T47D (cell line): ENCODE measurements around the gene CENPU.

Experiments used
- DNase-seq, 2 experiments: peaks; one replicate each; pipeline versions ENCODE4 v3.0.0 to v3.0.0-alpha.2; 2011 to 2012; ENCODE audit warnings: low read depth in 1 of 2, low spot score in 1 of 2
- JUND ChIP-seq: IDR thresholded peaks from 2 replicates; pipeline ENCODE4 v1.6.1; 2012; ENCODE audit warnings: low read depth
- in situ Hi-C: cut with HindIII; loops from 2 replicates; pipeline ENCODE4 v1.10.0; 2016; ENCODE audit warnings: low sequenced_read_pairs, low pct_unique_long_range_greater_than_20kb

The CENPU gene

DNA sequence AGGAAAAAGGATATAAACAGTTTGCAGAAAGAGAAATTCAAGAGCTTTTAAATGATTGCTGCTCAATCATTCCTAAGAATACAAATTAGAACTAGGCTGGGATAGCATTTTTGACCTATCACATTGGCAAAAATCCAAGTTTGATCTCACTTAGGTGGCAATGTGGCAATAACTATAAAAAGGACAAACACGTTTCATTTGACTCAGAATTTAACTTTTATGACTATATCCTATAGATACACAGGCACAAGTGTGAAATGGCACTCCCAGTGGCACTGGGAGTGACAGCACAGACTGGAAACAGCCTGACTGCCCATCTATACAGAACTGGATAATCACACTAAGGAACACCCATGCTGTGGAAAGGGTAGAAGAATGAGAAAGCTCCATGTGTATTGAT lies 11.1 kb downstream of the CENPU start:
- TF ChIP-seq JUND: no peak
- peak in 1 of 2 experiments; percentile 44 for DNase-seq
- in situ Hi-C loops: no loop called here

DNA sequence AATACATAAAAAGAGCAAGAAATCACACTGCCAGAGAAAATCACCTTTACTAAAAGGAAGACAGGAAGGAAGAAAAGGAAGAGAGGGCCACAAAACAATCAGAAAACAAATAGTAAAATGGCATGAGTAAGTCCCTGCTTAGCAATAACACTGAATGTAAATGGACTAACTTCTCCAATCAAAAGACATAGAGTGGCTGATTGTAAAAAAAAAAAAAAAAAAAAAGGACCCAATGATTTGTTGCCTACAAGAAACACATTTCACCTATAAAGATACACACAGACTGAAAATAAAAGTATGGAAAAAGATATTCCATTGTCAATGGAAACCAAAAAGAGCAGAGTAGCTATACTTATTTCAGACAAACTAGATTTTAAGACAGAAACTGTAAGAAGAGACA lies 12.6 kb downstream of the CENPU start:
- in situ Hi-C loops: no loop called here
- no peak for TF ChIP-seq JUND
- DNase-seq: no peak

DNA sequence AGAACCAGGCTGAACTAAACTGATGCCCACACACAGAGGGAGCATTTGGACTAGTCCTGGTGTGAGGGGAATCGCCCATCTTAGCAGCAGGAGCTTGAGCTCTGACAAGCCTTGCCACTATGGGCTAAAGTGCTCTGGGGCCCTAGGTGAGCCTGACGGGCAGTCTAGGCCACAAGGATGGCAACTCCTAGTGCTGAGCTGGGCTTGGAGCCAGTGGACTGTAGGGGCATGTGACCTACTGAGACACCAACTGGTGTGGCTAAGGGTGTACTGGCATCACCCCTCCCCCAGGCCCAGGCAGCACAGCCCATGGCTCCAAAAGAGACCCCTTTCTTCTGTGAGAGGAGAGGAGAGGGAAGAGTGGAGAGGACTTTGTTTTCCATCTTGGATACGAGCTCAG lies 14.5 kb downstream of the CENPU start:
- DNase-seq: no peak
- no peak for TF ChIP-seq JUND
- in situ Hi-C loops: no loop called here

DNA sequence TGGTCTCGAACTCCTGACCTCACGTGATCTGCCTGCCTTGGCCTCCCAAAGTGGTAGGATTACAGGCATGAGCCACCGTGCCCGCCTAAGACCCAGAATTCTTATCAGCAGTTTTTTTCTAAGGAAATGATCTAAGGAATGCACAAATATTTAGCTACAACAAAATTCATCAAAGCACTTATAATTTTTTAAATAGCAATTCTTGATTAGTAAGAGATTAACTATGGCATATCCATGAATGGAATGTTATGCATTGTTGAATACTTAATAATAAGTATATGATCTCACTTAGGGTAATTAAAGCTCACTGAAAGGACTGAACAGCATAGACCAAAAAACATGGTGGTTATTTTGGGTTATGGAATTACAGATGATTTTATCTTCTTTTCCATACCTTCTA lies 18.4 kb downstream of the CENPU start:
- no peak for DNase-seq
- in situ Hi-C loops: no loop called here
- no peak for TF ChIP-seq JUND

DNA sequence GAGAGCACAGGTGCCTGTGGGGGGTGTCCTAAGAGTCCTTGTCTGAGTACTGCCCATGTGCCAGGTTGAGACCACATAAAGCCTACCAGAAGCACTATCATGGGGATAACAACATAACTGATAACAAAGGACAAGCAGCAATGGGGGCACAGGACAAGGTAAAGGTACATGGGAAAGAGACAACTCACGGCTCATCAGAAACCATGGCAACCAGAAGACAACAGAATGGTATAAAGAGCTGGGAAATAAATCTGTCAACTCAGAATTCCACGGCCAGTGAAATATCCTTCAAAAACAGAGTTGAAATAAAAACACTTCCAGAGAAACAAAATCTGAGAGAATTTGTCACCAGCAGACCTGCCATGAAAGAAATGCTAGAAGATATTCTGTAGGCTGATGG lies 20.0 kb downstream of the CENPU start:
- in situ Hi-C loops: no loop called here
- TF ChIP-seq JUND: no peak
- DNase-seq: no peak

DNA sequence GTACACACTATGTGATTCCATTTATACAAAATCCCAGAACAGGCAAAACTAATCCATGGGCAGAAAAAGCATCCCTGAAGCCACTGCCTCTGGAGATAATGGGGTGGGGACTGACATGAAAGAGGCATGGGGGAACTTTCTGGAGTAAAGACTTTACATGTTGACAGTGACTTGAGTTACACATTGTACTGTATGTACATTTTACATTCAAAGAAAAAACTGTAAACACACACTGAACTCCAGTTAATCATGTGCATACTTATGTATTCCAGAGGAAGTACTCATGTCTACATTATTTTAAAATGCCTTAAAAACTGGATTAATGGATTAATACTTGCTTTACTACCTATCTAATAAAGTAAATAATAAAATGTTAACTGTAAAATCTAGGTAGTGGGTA lies 21.6 kb downstream of the CENPU start:
- no peak for TF ChIP-seq JUND
- in situ Hi-C loops: no loop called here
- no peak for DNase-seq

DNA sequence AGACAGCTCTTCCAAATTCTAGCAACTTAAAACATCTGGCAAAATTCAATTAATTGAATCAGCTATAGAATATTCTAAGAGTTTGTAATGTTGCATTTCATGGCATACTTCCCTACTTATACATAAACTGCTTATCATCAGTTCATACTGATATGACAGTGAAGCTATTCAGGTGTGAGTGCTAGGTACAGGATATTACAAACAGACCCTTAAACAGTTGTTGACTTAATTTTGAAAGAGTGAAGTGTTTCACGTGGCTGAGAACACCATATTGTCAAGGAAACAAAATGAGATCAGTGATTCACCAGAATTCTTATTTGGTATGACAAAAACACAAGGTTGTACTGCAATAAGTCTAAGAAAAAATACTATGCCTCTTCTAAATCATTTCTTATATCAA lies 27.4 kb downstream of the CENPU start:
- no peak for DNase-seq
- no peak for TF ChIP-seq JUND
- in situ Hi-C loops: no loop called here

DNA sequence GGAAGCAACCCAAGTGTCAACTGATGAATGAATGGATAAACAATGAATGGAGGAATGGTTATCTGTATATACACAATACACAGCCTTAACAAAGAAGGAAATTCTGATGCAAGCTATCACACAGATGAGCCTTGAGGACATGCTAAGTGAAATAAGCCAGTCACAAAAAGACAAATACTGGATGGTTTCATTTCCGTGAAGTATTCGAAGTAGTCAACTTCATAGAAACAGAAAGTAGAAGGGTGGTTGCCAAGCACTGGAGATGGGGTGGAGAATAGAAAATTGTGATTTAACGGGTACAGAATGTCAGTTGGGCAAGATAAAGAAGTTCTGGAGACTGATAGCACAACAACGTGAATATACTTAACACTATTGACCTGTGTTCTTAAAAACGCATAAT lies 28.2 kb downstream of the CENPU start:
- no peak for DNase-seq
- TF ChIP-seq JUND: no peak
- in situ Hi-C loops: no loop called here

DNA sequence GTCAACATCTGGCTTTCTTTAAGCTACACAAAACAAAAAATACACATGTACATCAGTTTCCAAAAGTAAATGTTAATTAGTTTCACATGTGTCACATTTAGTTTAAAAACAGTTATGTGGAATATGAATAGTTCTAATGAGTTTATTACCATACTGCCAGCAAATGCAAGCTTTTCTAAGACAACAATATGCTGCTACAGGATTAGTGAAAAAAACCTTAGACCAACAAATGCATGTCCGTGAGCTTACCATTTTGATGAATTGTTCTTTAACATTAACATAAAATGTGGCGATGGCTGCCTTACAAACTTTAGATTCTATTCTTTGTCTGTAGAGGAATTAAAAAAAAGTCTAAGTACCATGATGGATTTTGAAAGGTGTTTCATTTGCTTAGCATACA lies 31.8 kb downstream of the CENPU start:
- in situ Hi-C loops: no loop called here
- no peak for TF ChIP-seq JUND

DNA sequence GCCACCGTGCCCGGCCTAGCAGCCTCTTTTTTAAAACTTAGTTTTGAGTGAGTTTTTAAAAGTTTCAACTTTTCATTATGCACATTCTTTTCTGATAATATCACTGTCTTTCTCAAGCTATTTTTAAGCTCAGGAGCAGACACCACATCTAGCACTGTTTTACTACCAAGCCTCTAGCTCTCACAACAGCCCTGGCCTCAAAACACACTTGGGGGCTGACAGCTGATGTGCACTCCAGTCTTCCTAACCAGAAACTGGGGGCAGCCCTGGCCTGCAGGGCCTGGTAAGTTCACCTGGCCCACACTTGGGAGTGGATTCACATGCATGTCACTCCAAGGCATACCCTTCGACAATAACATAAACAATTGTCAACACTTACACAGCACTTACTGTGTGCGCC lies 34.0 kb downstream of the CENPU start:
- no peak for DNase-seq
- in situ Hi-C loops: no loop called here
- no peak for TF ChIP-seq JUND

More for the DNA sequence above, 31.8 kb downstream of the CENPU start:
- DNase-seq: no peak

DNA sequence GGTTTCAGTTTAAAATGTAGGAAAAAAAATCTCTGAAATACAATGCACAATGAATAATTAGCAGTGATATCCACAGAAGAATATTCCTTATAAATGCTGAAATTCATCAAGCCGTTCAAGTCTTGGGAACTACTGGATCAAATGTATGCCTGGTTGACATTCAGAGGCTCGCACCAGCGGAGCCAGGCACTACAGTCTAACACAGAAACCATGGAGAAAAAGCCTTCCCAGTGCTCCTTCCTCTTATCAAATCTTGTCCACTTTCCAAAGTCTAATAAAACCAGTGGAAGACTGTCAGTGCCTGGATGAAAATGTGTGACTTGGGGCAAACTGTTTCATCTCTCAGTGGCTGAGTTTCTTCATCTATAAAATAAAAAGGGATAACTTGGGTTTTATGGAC lies 35.9 kb downstream of the CENPU start:
- in situ Hi-C loops: no loop called here
- no peak for DNase-seq
- no peak for TF ChIP-seq JUND

DNA sequence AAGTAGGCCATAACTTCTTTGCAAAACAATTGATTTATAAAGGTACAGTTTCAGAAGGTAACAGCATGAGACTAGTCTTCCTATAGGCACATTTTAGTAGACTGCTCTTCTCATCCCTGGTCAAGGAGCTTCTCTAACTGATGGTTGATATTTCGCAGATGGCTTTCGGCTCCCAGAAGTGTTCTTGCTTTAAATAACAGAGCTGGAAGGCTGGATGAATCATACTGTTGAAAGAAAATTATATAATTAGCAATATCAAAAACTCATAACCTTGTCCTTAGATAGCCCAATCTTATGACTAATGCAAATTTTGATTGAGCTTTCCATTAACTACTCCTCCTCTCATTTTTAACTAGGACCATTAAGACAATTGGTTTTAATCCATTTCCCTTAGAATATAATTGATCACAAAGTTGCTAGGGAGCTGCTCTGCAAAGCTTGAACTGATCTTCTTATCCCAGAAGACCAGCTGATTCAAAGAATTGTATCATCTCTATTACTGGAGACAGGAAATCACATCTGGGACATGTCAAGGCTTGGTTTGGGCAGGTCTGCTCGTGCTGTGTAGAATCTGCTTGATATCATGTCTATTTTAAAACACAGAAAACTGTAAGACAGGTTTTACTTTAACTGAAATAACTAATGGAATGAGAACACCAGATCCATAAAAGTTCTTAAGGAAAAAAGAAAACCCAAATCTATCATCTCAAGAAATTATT lies 38.6 kb downstream of the CENPU start:
- in situ Hi-C loops: no loop called here
- no peak for DNase-seq
- TF ChIP-seq JUND: no peak

DNA sequence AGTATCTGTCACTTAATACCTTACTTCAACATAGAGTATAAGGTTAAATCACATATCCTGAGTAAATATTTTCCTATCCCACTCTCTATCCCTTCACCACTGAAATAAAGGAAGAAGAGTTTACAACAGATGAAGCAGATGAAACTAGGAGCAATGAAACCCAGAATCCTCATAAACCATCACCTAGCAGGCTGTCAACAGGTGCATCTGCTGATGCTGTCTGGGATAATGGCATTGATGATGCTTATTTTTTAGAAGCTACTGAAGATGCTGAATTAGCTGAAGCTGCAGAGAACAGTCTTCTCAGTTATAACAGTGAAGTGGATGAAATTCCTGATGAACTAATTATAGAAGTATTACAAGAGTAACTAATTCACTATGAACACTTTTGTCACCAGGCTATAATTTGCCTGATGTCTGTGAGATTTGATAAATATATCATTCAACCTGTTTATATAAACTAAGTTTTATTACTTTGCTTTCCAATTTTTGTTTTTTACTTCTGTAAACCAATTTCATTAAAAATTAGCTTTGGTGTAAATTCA lies 39.4 kb downstream of the CENPU start:
- DNase-seq: no peak
- in situ Hi-C loops: no loop called here
- TF ChIP-seq JUND: no peak

DNA sequence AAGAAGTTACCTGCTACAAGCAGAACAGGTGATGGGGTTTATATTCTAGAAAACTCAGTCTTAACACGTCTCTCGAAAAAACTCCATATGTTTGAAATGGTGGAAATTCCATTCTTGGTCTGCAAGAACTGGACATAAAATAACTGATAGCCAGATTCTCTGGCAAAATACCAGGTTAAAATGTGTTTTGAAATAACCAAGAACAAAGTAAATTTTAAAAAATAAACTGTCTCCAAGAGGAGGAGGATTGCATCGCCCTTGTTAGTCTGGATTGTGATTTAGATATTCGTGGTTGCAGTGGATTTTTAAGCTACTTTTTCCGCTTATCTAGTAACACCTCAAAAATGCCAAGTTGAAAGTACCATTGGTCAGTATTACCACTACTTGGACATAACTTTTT lies 40.8 kb downstream of the CENPU start:
- DNase-seq: no peak
- no peak for TF ChIP-seq JUND
- in situ Hi-C loops: no loop called here
